Central memory CD4-positive, alpha-beta T cell (primary cell): ENCODE data around the gene PHKA2.

Experiments
- DNase-seq: peaks from one replicate; pipeline ENCODE4 v3.0.0; 2022

The PHKA2 gene

DNA sequence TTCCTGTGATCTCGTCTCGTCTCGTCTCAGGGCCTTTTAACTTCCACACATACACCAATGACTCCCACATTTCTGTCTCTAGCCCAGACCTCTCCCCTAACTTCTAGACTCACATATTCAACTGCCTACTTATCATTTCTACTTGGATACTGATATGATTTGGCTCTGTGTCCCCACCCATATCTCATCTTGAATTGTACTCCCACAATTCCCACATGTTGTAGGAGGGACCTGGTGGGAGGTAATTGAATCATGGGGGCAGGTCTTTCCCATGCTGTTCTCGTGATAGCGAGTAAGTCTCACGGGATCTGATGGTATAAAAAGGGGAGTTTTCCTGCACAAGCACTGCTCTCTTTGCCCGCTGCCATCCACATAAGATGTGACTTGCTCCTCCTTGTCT lies 8.9 kb downstream of the PHKA2 start:
- no peak for DNase-seq

DNA sequence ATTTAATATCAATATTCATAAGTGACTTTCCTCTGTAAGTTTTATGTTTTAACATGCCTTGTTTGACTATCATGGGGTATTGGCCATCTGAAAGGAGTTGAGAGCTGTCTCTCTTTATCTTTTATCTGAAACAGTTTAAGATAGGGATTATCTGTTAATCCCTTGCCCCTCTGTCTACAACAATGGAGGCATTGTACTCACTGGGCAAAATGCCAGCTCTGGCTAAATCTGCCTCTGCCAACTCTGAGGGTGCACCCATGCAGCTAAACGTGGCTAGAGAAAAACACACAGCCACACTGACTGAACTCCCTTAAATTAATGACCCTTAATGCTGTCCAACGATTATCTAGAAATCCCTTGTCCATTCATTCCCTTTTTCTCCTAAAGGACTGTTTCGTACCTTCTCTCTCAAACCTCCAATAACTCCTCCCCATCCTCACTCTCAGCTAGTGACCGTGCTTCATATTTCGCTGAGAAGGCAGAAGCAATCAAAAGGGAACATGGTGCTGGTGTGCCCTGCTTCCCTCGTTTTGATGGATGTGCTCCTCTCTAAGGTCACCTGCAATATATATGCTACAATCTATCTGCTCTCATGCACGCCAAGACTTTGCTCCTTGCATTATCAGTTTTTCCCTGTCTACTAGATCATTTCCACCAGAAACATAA lies 10.3 kb downstream of the PHKA2 start:
- no peak for DNase-seq

DNA sequence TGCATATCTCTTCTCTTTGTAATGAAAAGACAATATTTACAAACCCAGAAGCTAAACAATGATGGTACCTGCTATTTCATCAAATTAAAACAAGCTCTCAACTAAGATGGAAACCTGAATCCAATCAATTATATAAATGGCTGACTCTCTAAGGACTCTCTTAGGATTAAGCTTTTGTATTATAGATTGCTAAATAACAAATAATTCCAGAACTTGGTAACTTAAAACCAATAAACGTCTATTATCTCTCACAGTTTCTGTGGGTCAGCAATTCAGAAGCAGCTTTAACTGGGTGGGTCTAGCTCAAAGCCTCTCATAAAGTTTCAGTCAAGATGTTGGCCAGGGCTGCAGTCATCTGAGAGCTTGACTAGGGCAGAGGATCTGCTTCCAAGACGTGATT lies 12.4 kb downstream of the PHKA2 start:
- no peak for DNase-seq

DNA sequence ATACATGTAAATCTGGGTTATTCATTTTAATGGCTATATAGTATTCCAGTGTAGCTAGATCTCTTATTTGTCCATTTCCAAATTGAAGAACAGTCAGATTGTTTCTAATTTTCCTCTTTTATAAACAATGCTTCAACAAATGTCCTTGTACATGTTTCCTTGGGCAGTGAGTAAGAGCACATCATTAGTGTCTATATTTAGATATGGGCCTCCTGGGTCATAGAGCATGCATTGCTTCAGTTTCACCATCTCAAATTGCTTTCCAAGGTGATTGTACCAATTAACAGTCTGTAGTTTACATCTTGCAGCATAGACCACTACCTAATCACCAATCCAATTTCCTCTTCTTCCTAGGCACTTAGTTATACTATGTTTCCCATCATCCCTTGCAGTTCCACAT lies 13.4 kb downstream of the PHKA2 start:
- no peak for DNase-seq

DNA sequence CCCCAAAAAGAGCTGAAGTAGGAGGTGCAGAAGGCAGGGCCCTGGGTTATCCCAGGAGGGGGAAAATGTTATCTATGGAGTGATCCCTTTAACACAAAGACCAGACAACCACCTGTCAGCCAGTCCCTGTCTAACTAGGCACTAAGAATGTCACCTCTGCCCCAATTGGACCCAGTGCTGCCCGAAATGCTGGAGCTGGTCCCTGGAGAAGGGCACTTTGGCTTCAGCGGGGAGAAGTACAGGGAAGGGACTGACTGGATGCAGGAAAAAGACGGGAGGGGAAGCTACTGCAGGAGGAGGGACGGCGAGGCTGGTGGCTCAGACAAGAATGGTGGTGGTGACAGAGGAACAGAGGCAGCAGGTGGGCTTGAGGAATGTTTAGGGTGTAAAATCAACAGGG lies 17.3 kb downstream of the PHKA2 start:
- DNase-seq = no peak

DNA sequence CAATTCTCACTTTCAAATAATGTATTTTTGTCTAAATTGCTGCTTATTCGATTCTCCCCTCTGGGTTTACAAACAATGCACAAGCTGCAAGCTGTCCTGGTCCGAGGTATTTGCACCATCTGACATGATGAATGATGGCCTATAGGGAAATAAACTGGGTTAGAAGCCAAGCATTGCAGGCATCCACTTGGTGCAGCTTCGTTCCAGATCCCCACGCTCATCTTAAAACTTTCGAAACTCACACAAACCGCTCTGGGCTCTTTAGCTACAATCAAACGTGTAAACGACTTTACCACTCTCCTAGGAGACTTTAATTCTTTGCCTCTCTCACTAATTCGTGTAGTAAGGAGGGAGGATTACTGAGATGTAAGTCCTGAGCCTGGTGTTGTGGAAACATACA lies 19.0 kb downstream of the PHKA2 start:
- DNase-seq = no peak

DNA sequence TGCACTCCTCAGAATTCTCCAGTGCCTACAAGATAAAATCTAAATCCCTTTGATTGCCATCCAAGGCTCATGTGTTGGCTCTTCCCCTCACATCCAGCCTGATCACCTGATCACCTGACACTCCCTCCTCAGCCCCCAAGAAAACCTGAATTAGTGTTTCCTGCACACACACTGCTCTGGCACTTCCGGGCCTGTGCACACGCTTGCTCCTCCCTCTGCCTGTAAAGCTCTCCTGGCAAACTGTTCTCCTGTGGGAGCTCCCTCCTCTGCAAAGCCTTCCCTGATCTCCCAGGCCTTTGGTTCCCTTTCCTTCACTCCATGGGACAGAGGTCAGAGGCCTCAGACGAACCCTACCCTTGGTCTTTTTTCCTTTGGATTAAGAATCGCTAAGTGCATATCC lies 19.9 kb downstream of the PHKA2 start:
- DNase-seq = no peak

DNA sequence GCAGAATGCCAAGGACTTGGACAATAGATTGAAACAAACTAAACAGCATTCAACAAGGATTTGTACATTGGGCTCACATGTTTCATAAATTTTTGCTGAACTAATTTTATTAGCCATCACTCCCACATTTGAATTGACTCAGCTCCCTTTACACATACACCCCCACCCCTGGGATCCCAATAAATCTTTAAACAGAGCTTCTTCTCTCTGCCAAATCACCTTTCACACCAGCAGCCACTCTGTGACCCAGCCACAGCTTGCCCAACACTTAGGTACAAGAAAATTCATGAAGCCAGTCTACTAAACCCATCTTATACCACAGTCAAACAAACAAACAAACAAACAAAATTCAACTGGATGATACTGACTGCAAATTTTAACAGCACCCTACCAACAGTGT lies 21.6 kb downstream of the PHKA2 start:
- DNase-seq = no peak

DNA sequence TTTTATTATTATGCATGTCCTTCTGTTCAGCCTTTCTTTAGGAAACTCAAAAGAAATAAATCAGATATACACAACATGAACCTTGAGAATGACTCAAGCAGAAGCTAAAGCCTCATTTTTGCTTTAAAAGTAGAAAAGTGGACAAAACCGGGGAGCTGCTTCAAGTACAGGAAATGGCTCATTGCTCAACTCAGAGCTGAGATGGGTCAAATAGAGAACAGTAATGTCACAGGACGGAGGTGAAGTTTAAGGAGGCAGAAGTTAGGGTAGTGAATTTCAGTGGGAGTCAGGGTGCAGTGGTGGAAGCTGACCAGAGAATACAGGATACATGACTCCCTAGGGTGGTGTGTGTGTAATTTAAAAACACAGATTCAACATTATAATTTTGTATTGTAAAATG lies 22.2 kb downstream of the PHKA2 start:
- DNase-seq = no peak

DNA sequence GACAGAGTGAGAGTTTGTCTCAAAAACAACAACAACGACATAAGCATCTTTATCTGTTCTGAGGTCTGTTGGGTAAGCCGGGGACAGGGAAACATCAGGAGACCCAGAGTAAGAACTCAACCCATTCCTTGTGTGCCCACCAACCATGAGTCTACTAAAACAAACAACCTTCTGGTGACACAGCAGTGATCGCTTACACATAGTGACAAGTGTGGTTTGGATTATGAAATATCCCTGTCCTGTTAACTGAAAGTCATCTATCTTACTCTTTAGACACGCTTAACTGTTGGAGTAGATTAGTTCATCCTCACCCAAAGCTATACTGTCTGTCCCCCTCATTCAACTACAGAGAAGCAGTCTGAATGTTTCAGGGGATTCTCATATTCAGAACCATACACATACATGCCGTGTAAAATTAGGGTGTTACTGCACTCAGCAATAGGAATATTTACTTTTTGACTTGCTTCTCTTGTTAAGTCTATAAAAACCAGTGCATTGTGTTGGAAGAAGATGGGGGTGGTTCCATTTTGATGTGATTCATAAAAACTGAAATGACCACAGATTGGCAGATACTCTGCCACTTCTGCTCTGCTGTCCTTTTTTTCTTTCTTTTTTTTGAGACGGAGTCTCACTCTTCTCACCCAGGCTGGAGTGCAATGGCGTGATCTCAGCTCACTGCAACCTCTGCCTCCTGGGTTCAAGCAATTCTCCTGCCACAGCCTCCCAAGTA lies 27.4 kb downstream of the PHKA2 start:
- no peak for DNase-seq

DNA sequence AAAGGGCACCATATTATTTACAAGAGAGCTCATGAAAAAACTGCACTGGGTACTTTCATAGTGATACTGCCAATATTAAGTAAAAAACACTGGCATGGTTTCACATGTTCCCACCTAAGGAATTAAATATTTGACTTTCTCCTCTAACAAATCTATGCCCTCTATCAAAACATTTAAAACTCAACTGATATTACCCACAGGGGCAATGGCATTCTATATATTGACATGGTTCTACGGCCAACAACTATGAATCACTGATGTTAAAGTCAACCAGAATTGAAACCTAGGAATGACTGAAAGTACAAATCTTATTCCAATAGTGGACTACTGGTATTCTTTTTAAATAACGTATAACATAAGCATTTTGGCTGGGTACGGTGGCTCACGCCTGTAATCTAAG lies 28.2 kb downstream of the PHKA2 start:
- no peak for DNase-seq

DNA sequence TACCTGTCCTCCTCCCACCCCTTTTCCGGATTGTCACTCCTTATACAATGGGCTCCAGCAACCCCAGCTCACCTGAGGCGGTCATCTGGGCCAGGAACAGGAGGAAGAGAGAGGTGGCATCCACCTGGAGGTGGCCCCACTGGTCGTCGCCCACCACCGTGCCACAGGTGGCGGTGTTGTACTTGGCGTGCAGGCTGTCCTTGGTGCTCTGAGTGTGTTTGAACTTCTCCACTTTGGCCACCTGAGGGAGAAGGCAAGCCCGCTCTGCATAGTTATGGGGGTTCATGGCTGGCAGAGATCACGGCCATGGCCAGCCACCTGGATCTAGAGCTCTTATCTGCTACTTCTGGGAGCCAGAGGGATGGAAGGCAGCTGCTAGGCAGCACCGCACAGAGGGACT lies 32.9 kb downstream of the PHKA2 start:
- DNase-seq = no peak

DNA sequence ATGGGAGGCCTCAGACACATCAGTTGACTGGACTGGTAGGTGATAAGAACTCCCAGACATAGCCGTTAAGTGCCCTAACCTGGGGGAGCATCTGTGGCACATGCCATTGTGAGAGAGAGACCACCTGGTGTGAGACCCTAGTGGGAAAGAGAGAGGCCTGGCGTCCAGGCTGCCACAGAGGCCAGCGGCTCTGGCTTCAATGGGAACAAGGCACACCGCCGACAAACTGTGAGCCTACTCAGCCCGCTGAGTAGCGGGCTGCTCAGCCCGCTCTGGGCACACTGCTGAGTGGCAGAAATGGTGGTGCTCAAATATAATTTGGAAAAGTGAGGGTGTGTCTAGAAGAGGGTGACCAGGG lies 34.0 kb downstream of the PHKA2 start:
- DNase-seq = no peak

DNA sequence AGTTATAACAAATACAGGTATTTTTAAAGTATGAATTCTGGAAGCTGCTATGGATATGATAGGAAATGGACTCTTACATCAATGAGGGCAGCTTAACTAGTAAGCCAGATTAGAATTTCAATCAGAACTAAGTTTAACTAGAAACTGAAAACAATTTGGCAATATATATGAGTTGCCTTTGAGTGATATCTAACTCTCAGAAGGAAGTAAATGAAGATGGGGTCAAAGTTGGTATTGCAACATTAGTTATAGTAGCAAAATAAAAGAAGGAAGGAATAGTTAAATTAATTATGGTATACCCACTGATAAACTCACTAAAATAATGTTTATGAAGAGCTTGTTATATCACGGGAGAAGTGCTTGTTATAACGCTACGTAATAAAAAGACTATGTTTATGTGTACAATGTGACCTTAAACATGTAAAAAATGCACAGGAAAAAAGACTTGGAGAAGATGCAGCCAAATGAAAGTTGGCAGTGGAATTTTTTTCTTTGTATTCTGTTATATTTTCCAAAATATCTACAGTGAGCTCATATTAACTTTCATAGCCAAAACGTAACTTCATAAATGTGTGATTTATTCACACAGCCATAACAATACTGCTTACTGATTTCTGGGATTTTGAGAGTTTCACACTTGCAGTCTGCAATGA lies 34.5 kb downstream of the PHKA2 start:
- no peak for DNase-seq

DNA sequence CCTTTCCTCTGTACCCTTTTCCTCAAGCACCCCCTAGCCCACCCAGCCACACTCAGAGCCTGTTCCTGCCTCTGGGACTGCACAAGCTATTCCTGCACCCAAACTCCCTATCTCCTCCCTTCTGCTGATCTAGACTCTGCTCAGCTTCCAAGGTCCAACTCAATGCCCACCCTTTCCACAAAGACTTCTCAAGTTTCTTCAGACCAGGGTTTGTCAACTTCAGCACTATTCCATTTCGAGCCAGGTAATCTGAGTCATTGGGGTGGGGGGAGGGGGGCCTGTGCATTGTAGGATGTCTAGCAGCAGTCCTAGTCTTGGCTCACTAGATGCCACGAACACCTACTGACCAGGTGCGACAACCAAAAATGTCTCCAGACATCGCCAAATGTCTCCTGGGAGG lies 37.3 kb downstream of the PHKA2 start:
- no peak for DNase-seq

DNA sequence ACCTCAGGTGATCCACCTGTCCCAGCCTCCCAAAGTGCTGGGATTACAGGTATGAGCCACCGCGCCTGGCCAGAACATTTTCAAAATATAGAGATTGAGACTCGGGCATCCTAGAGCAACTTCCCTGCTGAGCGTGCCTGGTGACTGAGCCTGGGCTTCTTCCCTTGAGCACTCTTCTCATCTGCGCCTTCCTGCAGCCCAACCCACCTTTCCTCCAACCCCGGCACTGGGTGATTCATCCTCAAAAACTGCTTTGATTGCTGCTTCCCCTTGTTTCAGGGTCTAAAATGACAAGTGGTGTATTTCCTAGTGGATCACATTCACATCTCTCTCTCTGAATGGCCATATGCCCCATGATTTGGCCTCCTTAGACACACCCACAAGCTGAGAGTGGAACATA lies 37.8 kb downstream of the PHKA2 start:
- DNase-seq = no peak

DNA sequence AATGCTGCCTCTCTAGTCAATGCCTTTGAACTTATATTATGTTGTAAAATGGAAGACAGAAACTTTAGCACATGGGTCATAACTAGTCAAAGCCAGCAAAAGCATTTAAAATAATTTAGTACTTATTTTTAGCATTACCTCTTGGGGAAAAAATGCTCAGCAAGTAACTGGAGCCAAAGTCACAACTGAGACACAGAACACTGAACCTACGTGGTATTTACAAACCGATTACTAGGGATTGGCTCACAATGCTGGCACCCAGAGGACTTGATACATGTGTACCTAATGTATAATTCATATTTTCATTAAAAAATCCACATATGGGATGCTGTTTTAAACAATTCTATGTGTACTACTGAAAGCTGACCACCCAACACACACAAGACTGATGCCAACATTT lies 38.4 kb downstream of the PHKA2 start:
- DNase-seq = no peak

DNA sequence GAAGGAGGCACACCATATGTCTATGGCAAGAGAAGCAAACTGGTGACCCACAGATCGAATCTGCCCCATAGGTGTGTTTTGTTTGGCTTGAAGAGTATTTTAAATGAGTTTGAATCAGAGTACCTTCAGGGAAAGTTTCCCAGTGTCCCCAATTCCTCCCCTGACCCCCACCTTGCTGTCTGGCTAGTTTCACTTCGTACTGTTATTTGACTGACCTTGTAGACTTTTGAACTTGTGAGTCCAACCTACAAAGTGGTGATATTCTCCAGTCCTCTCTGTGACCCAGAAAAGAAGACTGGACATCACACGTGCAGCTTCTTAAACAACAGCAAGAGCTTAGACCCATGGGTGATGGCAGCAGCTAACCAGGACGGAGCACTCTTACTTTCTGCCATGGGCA lies 39.4 kb downstream of the PHKA2 start:
- no peak for DNase-seq

DNA sequence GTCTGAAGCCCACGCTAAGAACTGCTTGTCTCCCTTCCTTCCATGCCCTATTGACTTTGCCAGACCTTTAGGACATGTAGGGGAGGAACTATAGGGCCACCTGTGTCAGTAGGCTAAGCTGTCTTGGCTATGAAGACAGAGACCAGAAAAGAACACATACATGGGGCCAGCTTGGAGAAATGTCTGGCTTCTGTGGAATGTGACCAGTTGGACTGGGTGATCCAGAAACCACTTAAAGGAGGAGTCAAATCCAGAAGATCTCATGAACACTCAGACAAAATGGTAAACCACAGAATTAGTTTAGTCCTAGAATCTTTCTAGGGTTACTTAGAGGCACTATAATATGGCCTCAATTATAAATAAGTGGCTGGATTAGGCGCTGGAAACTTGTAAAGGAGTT lies 42.0 kb downstream of the PHKA2 start:
- DNase-seq = no peak

DNA sequence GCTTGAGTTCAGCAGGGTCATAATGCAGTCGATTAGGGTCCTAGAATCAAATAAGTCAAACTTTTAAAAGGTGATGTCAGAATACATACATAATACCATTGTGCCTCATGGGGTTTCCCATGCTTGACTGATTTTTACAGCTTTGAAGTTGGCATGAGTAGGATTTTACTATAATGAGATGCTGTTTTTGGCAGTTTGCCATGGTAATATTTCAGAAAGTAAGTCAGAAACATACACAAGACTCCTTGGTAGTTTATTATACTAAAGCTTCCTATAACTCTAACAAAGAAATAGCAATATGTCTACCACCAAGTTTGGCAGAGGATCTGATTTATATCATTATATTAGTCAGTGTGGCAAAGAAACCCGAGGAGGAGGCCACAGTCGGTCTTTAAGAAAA lies 45.2 kb downstream of the PHKA2 start:
- DNase-seq = no peak

DNA sequence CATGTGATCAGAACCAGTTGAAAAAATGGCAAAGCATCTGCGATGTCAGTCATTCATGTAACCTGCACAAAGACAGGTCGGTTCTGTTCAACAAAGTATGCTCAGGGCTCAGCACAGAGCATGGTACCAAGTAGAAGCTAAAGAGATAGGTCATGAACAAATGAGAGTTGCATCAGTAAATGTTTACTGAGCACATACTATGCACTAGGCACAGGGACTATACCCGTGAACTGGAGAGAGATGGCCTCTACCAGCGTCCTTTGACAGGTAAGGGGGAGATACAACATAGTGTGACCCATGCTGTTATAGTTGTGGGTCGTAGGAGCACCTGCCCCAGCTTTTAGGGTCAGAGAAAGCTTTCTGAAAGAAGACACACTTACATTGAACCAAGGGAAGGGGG lies 46.7 kb downstream of the PHKA2 start:
- no peak for DNase-seq

DNA sequence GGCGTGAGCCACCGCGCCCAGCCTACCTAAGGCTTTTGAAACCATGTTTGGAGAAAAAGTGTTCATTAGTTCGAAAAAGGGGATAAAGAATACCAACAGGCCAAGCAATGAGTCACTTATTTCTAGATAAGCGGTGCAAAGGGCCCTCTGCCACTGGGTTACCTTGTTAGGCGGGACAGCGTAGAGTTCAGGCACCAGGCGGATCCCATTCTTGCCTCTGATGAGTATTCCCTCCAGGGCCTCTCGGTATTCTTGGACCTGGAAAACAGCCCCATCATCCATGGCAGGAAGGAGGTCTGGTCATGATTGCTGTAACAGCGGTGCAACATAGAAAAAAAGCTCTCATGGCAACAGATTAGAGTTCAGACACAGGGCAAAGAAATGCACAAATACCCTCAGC lies 48.0 kb downstream of the PHKA2 start:
- no peak for DNase-seq

DNA sequence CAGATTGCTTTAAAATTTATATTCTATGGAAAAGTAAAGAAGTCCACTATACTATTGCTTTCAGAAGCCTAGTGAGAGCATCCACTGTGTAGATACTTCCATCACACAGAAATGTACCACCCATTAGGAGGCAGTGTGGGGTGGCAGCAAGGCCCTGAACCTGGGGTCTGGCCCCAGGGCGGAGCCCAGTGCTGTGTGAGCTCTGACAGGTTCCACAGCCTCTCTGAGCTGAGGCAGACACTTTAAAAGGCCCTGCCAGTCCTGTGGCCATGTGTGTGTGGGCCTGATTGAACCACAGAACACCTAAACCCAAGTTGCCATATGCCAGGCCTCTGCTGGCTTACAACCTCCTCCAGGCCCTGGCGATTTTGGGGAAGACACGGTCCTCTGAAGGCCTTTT lies 49.2 kb downstream of the PHKA2 start:
- DNase-seq = no peak

DNA sequence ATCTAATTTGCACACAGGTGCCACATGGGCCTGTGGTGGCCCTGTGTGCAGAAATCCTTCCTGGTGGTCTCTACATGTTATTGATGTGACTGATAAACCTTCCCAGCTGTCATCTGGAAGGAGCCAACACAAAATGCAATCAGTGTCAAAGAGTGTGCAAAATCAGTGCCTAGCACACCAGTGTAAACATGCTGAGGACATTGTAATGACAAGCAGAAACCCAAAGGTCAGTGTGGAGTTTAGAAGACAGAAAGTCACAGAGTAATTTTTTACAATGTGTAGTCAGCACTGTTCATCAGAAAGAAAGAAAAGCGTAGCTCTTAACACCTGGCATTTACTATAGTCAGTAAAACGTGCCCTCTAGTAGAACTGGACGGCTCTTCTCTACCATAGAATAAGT lies 50.3 kb downstream of the PHKA2 start:
- no peak for DNase-seq

DNA sequence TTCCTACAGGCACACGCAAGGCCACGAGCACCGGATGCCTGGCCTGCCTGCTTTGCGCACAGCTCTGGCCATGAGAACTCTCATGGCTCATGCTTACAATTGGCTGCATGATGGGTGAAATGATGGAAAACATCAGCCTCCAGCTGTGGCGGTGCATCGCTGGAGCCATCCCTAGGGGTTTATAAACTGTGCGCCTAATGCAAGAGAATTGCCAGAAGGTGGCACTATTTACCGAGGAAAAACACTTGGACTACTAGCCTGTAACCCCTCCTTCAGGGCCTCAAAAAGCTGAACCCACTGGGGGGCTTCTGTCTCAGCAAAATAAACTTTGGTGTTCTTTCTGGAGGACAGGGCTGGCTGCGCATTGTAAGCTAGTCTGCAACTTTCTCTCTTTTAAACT lies 51.9 kb downstream of the PHKA2 start:
- DNase-seq = no peak
